ENCODE results near the gene MDH1. TPM values are rescaled to one million over a fixed set of nuclear protein-coding genes. Genes with fewer than 3 reads are reported as not detected.

MDH1 gene
- polyA plus RNA-seq, 2 of the 4 experiments (the other 2 are of a cell fraction) = 220 to 425 TPM

DNA sequence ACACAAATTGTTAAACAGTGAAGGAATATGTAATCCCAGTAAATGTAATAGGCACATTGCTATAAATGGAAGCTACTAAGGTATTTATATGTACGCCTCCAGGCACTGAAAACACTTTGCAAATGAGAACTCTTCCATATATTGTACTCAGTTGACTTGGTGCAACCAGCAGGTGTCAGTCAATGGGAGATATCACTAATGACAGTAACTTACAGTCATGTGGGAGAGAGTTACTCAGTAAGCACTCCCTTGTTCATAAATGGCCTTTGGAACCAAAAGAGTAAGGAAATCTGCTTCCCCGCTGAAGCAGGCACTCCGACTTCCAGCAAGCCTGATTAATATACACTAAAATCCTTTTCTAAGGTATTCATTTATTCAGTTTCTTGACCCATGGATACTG, 5.9 kb downstream of the MDH1 start (continued):
- TF ChIP-seq, protein P1, sequence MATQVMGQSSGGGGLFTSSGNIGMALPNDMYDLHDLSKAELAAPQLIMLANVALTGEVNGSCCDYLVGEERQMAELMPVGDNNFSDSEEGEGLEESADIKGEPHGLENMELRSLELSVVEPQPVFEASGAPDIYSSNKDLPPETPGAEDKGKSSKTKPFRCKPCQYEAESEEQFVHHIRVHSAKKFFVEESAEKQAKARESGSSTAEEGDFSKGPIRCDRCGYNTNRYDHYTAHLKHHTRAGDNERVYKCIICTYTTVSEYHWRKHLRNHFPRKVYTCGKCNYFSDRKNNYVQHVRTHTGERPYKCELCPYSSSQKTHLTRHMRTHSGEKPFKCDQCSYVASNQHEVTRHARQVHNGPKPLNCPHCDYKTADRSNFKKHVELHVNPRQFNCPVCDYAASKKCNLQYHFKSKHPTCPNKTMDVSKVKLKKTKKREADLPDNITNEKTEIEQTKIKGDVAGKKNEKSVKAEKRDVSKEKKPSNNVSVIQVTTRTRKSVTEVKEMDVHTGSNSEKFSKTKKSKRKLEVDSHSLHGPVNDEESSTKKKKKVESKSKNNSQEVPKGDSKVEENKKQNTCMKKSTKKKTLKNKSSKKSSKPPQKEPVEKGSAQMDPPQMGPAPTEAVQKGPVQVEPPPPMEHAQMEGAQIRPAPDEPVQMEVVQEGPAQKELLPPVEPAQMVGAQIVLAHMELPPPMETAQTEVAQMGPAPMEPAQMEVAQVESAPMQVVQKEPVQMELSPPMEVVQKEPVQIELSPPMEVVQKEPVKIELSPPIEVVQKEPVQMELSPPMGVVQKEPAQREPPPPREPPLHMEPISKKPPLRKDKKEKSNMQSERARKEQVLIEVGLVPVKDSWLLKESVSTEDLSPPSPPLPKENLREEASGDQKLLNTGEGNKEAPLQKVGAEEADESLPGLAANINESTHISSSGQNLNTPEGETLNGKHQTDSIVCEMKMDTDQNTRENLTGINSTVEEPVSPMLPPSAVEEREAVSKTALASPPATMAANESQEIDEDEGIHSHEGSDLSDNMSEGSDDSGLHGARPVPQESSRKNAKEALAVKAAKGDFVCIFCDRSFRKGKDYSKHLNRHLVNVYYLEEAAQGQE (IDR thresholded peaks at IDR 0.05) = no peak
- TF ChIP-seq SMC3 (IDR thresholded peaks at IDR 0.05) (no peak), KDM1A (IDR thresholded peaks at IDR 0.05; ENCODE audit: low read depth) (no peak), ZFP36 (IDR thresholded peaks at IDR 0.05; ENCODE audit: borderline replicate concordance, partially characterized antibody) (no peak), HOXB5 (CRISPR knock-in tag; IDR thresholded peaks at IDR 0.05) (no peak)

- Histone ChIP-seq H3K4me1 (no peaks in the 10 kb centered on the region), H3K27ac (no peak overlapping the region), H3K9me3 (no peaks in the 10 kb centered on the region), H3K4me3 (no peak overlapping the region), H3K4me2 (no peak overlapping the region)
- FAIRE-seq = no peak
- no peak for ATAC-seq
- CTCF ChIA-PET = interaction anchor here (1.6 kb wide), 1 partner anchor 265 kb away, joined by 5 read pairs; no protein-coding TSS in a partner anchor
- WGBS (ENCODE audit: missing lambda C conversion rate) = 90% methylated on average over 2 of the region's 2 CpGs
- POLR2A ChIA-PET = interaction anchor here (1.4 kb wide), 1 partner anchor 8 kb away, joined by 8 read pairs; the partner anchor contains the start of genes MDH1 and WDPCP
- TF ChIP-seq RNF2 (IDR thresholded peaks at IDR 0.05; ENCODE audit: borderline replicate concordance, low read depth) (no peak), FOSB (CRISPR knock-in tag; IDR thresholded peaks at IDR 0.05) (no peak), HEYL (CRISPR knock-in tag; IDR thresholded peaks at IDR 0.05) (no peak), E2F6 (IDR thresholded peaks at IDR 0.05; ENCODE audit: borderline replicate concordance, low read depth) (no peak), CBX2 (IDR thresholded peaks at IDR 0.05; ENCODE audit: borderline replicate concordance, low read depth) (no peak), EHF (CRISPR knock-in tag; IDR thresholded peaks at IDR 0.05) (no peak), CHD2 (IDR thresholded peaks at IDR 0.05; ENCODE audit: low read length, partially characterized antibody) (no peak), JUNB (IDR thresholded peaks at IDR 0.05) (no peak), EP300 (IDR thresholded peaks at IDR 0.05) (no peak), TP53 (CRISPR knock-in tag; IDR thresholded peaks at IDR 0.05) (no peak), CBX8 (IDR thresholded peaks at IDR 0.05) (no peak), ZSCAN20 (CRISPR knock-in tag; IDR thresholded peaks at IDR 0.05) (no peak), BCL3 (IDR thresholded peaks at IDR 0.05) (no peak)
- TF ChIP-seq, protein P2, sequence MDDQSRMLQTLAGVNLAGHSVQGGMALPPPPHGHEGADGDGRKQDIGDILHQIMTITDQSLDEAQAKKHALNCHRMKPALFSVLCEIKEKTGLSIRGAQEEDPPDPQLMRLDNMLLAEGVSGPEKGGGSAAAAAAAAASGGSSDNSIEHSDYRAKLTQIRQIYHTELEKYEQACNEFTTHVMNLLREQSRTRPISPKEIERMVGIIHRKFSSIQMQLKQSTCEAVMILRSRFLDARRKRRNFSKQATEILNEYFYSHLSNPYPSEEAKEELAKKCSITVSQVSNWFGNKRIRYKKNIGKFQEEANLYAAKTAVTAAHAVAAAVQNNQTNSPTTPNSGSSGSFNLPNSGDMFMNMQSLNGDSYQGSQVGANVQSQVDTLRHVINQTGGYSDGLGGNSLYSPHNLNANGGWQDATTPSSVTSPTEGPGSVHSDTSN (IDR thresholded peaks at IDR 0.05) = no peak
- TF ChIP-seq, protein P3, sequence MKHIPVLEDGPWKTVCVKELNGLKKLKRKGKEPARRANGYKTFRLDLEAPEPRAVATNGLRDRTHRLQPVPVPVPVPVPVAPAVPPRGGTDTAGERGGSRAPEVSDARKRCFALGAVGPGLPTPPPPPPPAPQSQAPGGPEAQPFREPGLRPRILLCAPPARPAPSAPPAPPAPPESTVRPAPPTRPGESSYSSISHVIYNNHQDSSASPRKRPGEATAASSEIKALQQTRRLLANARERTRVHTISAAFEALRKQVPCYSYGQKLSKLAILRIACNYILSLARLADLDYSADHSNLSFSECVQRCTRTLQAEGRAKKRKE (CRISPR knock-in tag; IDR thresholded peaks at IDR 0.05; ENCODE audit: low read depth) = no peak
- no peak for DNase-seq (ENCODE audit: low read depth in 1 of 2, low spot score in 1 of 2)
Measured at GRCh38 chr2:63596401-63596883, 7.7 kb downstream of the MDH1 start.

All from A549 (cell line).